ENCODE measurements around the gene SEPTIN10.

Gene SEPTIN10

DNA sequence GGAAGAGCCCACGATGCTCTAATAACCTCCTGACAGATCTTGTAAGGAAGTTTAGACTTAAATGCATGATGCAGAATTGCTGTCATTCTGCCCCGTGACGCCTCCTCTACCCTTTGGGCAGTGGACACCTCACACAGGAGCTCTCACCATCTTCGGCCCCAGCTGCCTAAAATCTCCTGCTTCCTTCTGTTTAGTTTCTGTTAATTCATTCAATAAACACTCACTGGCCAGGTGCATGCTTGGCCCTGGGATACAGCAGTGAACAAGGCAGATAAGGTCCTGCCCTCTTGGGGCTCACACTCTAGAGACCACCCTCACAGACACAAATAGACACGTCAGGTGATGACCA, 81.1 kb downstream of the SEPTIN10 start:
- Histone ChIP-seq H3K27ac (ENCODE audit: low read length) (no peak overlapping the region), H3K4me3 (ENCODE audit: low read length) (no peak overlapping the region), H3K4me1 (ENCODE audit: control insufficient read depth, low read depth, low read length) (no peaks in the 10 kb centered on the region), H3K36me3 (ENCODE audit: control insufficient read depth, low read depth, low read length) (no peaks in the 10 kb centered on the region), H3K27me3 (ENCODE audit: control insufficient read depth, insufficient read depth, low read length) (no peaks in the 10 kb centered on the region), H3K9ac (ENCODE audit: low read length) (no peak overlapping the region), H3K9me3 (ENCODE audit: control insufficient read depth, low read depth, low read length) (no peaks in the 10 kb centered on the region)

DNA sequence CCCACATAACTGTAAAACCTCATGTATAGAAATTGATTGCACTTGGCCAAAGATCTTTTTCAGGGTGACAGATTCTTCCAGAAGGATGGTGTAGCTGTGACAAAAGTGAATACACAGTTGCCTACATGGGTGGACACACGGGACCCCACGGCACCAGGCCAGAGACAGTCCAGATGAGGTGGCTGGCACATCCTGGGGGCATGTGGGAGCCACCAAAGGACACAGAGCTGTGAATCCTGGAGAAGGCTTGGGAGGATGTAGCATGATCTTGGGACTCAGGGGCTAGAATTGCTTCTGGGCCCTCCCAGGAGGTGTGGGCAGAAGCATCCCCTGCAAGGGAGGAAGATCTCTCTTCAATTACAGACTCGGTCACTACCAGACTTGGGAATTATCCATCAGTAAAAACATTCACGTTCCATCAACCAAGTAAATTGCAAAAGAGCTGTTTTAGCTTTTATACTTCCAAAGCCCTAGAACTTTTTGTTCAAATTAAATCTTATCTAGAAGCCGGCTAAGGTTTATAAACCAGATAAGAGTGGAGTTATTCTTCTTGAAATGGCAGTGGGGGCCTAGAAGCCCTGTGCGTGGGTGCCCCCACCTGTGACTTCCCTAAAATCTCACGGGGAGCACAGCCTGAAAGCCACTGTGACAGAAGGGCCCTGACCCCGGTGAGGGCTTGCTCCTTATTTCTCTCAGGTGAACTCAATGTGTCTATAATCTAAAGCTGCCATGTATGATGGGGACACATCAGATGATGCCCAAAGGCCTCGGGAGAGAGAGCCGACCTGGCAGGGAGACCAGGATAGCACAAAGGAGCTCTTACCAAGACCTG, 81.7 kb downstream of the SEPTIN10 start:
- H3K4me3 ChIP-seq (ENCODE audit: low read length): no peak overlapping the region
- H3K4me1 ChIP-seq (ENCODE audit: control insufficient read depth, low read depth, low read length): no peaks in the 10 kb centered on the region

DNA sequence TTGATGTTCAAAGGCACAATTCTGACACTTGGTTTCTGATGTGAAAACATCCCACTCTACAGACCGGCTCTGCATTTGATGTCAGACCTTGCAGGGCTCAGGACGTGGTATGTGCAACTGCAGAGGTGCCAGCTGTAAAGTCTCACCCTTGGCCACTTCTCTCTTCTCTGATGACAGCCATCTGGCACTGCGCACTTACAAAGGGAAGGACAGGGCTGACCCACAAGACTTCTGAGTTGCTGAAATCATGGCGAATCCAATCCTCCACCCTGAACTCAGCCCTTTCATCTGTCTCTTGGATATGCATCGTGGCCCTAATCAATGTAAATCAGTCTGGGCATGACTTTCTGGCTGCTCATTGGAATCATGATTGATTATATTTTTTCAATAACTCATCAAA, 82.5 kb downstream of the SEPTIN10 start:
- H3K27me3 ChIP-seq (ENCODE audit: control insufficient read depth, insufficient read depth, low read length): no peaks in the 10 kb centered on the region
- H3K4me1 ChIP-seq (ENCODE audit: control insufficient read depth, low read depth, low read length): no peaks in the 10 kb centered on the region
- H3K27ac ChIP-seq (ENCODE audit: low read length): no peak overlapping the region

More for the DNA sequence above, 81.7 kb downstream of the SEPTIN10 start:
- no peak overlapping the region for H3K27ac ChIP-seq (ENCODE audit: low read length)
- no peaks in the 10 kb centered on the region for H3K27me3 ChIP-seq (ENCODE audit: control insufficient read depth, insufficient read depth, low read length)
- H3K36me3 ChIP-seq (ENCODE audit: control insufficient read depth, low read depth, low read length): no peaks in the 10 kb centered on the region
- H3K9ac ChIP-seq (ENCODE audit: low read length): no peak overlapping the region
- H3K9me3 ChIP-seq (ENCODE audit: control insufficient read depth, low read depth, low read length): no peaks in the 10 kb centered on the region

DNA sequence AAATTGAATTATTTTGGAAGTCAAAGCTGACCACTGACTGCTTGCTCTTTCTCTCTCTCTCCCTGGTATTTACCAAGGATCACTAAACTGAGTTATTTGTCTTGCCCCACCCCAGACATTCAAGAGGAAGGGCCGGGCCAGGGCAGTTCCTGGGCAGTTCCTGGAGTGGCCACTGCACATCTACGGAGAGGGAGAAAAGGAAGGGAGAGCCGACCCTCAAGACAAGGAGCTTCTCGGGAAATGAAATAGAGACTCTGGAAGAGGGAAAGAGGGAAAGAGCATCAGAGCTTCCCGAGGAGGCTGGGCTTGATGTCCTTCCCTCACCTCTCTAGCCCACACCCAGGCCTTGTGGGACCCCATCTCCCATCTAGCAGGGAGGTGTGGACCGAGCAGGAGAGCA, 83.1 kb downstream of the SEPTIN10 start:
- Histone ChIP-seq H3K9me3 (ENCODE audit: control insufficient read depth, low read depth, low read length) (no peaks in the 10 kb centered on the region), H3K9ac (ENCODE audit: low read length) (no peak overlapping the region), H3K4me1 (ENCODE audit: control insufficient read depth, low read depth, low read length) (no peaks in the 10 kb centered on the region), H3K4me3 (ENCODE audit: low read length) (no peak overlapping the region), H3K36me3 (ENCODE audit: control insufficient read depth, low read depth, low read length) (no peaks in the 10 kb centered on the region), H3K27me3 (ENCODE audit: control insufficient read depth, insufficient read depth, low read length) (no peaks in the 10 kb centered on the region), H3K27ac (ENCODE audit: low read length) (no peak overlapping the region)

More for the DNA sequence above, 82.5 kb downstream of the SEPTIN10 start:
- H3K9ac ChIP-seq (ENCODE audit: low read length): no peak overlapping the region
- H3K36me3 ChIP-seq (ENCODE audit: control insufficient read depth, low read depth, low read length): no peaks in the 10 kb centered on the region
- H3K9me3 ChIP-seq (ENCODE audit: control insufficient read depth, low read depth, low read length): no peaks in the 10 kb centered on the region
- H3K4me3 ChIP-seq (ENCODE audit: low read length): no peak overlapping the region

DNA sequence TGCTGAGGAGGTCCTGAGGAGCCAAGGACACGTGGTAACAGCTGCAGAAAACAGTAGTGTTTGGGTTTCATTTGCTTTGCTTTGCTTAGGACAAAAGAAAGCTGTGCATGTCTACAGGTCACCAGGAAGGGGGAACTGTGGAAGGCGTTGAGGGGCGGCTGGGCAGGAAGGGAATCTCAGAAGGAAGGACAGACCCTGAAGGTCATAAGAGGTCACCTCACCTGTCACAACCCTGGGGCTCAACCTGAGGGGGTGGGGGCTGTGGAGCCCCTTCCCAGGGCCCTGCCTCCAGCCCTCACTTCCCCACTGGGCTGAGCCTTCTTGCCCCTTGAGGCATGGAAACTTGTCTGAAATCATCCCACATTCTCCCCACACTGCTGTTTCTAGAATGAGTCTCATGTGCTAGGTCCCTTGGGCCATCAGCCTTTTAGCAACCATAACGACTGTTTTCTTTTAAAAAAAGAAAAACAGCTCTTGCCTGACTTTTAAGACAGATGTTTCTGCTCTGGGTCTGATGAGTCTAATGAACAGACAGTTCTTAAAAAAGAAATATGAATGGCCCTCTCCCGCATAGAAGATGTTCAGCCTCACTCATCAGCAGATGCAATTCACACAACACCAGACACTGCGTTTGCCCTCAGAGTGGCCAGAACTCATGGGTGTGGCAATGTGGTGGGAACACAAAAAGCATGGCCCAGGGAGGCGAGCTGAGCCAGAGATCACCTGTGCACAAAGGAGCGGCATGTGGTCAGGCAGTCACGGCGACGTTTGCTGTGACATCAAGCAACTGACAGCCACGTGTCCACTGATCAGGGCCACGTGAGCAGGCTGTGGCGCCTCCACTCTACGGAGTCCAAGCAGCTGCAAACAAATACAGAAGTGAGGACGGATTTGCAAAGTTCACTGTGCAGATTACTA, 84.0 kb downstream of the SEPTIN10 start:
- Histone ChIP-seq H3K4me1 (ENCODE audit: control insufficient read depth, low read depth, low read length) (no peaks in the 10 kb centered on the region), H3K9ac (ENCODE audit: low read length) (no peak overlapping the region)

DNA sequence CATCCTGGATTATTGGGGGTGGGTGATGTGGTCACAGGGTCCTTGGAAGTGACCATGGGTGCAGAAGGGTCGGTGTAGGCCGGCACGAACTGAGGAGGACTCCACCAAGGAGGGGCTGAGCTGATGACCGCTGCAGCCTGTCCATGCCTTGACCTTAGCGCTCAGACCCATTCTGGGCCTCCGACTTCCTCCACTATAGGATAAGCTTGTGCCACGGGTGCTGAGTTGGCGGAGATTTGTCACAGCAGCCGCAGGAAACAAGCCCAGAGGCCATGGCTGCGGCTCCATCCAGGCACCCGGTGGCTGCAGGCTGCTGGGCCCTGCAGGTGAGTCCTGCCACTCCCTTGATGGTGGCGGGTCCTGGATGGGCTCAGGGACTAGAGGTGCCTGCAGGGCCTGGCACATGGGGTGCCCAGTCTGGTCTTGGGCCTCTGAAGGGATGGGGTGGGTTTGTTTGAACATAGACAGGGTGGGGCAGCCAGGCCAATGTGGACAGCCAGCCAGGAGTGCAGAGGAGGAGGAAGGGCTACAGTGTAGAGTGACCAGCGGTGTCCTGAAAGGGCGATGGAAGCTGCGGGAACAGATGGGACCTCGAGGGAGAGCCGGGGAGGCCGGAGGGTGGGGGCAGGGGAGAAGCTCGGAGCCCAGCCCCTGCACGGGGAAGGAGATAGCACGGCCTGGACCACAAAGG, 84.8 kb downstream of the SEPTIN10 start:
- H3K4me3 ChIP-seq (ENCODE audit: low read length): no peak overlapping the region
- H3K27ac ChIP-seq (ENCODE audit: low read length): no peak overlapping the region
- H3K9me3 ChIP-seq (ENCODE audit: control insufficient read depth, low read depth, low read length): no peaks in the 10 kb centered on the region
- H3K4me1 ChIP-seq (ENCODE audit: control insufficient read depth, low read depth, low read length): no peaks in the 10 kb centered on the region
- H3K36me3 ChIP-seq (ENCODE audit: control insufficient read depth, low read depth, low read length): no peaks in the 10 kb centered on the region
- H3K27me3 ChIP-seq (ENCODE audit: control insufficient read depth, insufficient read depth, low read length): no peaks in the 10 kb centered on the region
- H3K9ac ChIP-seq (ENCODE audit: low read length): no peak overlapping the region

More for the DNA sequence above, 84.0 kb downstream of the SEPTIN10 start:
- no peak overlapping the region for H3K27ac ChIP-seq (ENCODE audit: low read length)
- H3K9me3 ChIP-seq (ENCODE audit: control insufficient read depth, low read depth, low read length): no peaks in the 10 kb centered on the region
- no peaks in the 10 kb centered on the region for H3K36me3 ChIP-seq (ENCODE audit: control insufficient read depth, low read depth, low read length)
- no peak overlapping the region for H3K4me3 ChIP-seq (ENCODE audit: low read length)
- no peaks in the 10 kb centered on the region for H3K27me3 ChIP-seq (ENCODE audit: control insufficient read depth, insufficient read depth, low read length)

DNA sequence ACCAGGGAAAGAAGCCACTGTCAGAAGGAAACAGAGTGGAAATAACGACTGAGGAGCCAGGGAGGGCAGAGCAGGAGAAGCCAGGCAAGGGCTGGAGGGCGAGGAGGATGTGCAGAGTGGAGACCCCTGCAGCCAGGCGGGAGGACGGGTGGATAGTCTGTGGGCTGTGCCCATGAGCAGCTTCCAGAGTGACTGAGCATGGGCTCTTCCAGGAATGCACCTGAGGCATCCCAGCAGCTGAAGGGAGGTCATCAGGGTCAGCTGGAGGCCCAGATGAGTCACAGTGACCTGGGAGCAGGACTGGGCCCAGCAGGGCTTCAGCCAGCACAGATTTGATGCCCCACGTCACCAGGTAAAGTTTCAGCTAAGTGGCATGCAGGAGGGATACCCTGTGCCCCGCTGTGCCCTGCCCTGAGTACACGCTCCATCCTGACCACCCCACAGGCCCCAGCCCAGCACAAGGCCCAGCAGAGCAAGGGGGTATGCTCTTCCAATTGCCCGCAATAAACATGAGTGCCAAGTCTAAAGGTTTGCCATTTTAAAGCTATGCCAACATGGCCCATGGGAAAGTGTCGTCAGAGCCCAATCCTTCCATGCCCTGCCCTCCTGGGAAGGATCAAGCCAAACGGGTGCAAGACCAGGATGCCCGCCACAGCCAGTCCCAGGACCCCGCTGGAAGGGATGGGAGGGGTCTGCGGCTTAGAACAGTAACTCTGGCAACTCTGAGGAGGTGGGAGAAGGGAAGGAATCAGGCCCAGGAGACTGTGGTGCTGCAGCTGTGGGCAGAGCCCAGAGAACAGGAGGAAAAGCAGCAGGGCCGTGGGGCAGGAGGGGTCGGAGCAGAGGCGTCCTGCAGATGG, 85.7 kb downstream of the SEPTIN10 start:
- H3K4me1 ChIP-seq (ENCODE audit: control insufficient read depth, low read depth, low read length): no peaks in the 10 kb centered on the region
- H3K9ac ChIP-seq (ENCODE audit: low read length): no peak overlapping the region
- no peaks in the 10 kb centered on the region for H3K36me3 ChIP-seq (ENCODE audit: control insufficient read depth, low read depth, low read length)
- H3K27ac ChIP-seq (ENCODE audit: low read length): no peak overlapping the region
- no peaks in the 10 kb centered on the region for H3K27me3 ChIP-seq (ENCODE audit: control insufficient read depth, insufficient read depth, low read length)
- no peak overlapping the region for H3K4me3 ChIP-seq (ENCODE audit: low read length)
- no peaks in the 10 kb centered on the region for H3K9me3 ChIP-seq (ENCODE audit: control insufficient read depth, low read depth, low read length)

DNA sequence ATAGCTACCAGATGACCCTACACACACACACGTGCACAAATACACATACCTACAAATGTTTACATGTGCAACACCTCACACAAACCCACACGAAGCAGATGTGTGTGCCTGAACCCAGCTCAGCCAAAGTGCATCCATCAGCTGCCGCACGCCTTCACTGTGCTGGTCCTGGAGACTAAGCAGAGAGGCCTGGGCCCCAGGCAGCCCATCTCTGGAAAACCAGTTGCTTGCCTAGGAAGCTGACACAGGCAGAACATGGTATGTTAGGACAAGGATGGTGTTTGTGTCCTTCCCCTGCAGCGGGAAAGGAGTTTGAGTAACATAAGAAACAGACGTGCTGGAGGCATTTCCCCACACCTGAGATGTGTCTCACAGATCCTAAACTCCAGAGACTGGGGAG, 86.7 kb downstream of the SEPTIN10 start:
- H3K36me3 ChIP-seq (ENCODE audit: control insufficient read depth, low read depth, low read length): no peaks in the 10 kb centered on the region
- no peaks in the 10 kb centered on the region for H3K27me3 ChIP-seq (ENCODE audit: control insufficient read depth, insufficient read depth, low read length)
- no peak overlapping the region for H3K9ac ChIP-seq (ENCODE audit: low read length)
- H3K4me1 ChIP-seq (ENCODE audit: control insufficient read depth, low read depth, low read length): no peaks in the 10 kb centered on the region
- no peak overlapping the region for H3K4me3 ChIP-seq (ENCODE audit: low read length)
- H3K27ac ChIP-seq (ENCODE audit: low read length): no peak overlapping the region
- H3K9me3 ChIP-seq (ENCODE audit: control insufficient read depth, low read depth, low read length): no peaks in the 10 kb centered on the region

DNA sequence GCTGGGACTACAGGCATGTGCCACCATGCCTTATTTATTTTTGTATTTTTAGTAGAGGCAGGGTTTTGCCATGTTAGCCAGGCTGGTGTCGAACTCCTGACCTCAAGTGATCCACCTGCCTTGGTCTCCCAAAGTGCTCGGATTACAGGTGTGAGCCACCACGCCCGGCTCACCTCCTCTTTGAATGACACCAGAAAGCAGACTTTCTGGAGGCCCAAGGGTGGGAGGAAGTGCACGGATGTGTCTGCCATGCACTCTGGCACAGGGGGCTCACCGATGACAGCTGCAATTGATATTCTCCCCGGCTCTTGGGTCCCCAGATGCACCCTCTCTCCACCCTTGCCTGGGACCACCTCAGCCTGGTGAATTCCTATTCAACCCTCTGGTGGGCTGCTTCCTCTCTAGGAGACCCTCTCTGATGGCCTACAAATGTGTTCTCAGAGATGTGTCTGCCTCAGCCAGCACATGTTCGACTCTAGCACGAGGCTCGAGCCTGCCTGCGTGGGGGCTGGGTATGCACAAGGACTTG, 87.3 kb downstream of the SEPTIN10 start:
- no peaks in the 10 kb centered on the region for H3K9me3 ChIP-seq (ENCODE audit: control insufficient read depth, low read depth, low read length)
- H3K27me3 ChIP-seq (ENCODE audit: control insufficient read depth, insufficient read depth, low read length): no peaks in the 10 kb centered on the region
- no peaks in the 10 kb centered on the region for H3K4me1 ChIP-seq (ENCODE audit: control insufficient read depth, low read depth, low read length)
- no peaks in the 10 kb centered on the region for H3K36me3 ChIP-seq (ENCODE audit: control insufficient read depth, low read depth, low read length)
- no peak overlapping the region for H3K27ac ChIP-seq (ENCODE audit: low read length)
- H3K9ac ChIP-seq (ENCODE audit: low read length): no peak overlapping the region
- no peak overlapping the region for H3K4me3 ChIP-seq (ENCODE audit: low read length)

DNA sequence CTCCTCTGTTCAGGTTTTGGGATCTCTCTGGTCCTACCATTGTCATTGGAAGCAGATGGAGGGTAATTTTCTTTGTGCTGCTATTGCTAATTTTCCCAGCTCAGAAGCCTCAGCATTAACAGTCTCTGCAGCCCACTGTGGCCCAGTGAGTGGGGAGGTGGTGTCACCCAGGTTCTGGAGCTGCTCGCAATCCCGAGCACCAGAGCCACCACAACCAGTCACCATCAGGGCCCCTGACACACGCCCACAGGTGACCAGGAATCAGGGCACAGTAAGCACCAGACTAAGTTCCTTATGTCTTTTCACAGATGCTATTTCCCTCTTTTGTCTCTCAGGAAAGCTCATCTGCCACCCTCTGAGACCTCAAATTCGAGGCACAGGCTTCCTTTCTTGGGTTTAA, 87.9 kb downstream of the SEPTIN10 start:
- H3K4me1 ChIP-seq (ENCODE audit: control insufficient read depth, low read depth, low read length): no peaks in the 10 kb centered on the region
- H3K27ac ChIP-seq (ENCODE audit: low read length): no peak overlapping the region
- H3K27me3 ChIP-seq (ENCODE audit: control insufficient read depth, insufficient read depth, low read length): no peaks in the 10 kb centered on the region
- no peak overlapping the region for H3K4me3 ChIP-seq (ENCODE audit: low read length)
- H3K9ac ChIP-seq (ENCODE audit: low read length): no peak overlapping the region
- H3K9me3 ChIP-seq (ENCODE audit: control insufficient read depth, low read depth, low read length): no peaks in the 10 kb centered on the region
- H3K36me3 ChIP-seq (ENCODE audit: control insufficient read depth, low read depth, low read length): no peaks in the 10 kb centered on the region

All from iPS-18a (cell line).